HepG2 (cell line): Measurements from ENCODE around the gene MSMB. TPM values are rescaled to one million over a fixed set of nuclear protein-coding genes. Genes with fewer than 3 reads are reported as not detected.

Source experiments
- FOXO1 ChIP-seq: sonication (generic); formaldehyde crosslinking; IDR thresholded peaks from 2 replicates; pipeline ENCODE4 v1.4.0; 2020; ENCODE audit warnings: missing genetic modification reagents
- GPN1 ChIP-seq: sonication (generic); formaldehyde crosslinking; IDR thresholded peaks from 2 replicates; pipeline ENCODE4 v1.5.1; 2020; ENCODE audit warnings: missing genetic modification reagents, borderline replicate concordance
- MIER3 ChIP-seq: IDR thresholded peaks from 2 replicates; pipeline ENCODE4 v1.6.1; 2016; ENCODE audit warnings: missing compliant biosample characterization, borderline replicate concordance
- TBL1XR1 ChIP-seq: fragments of 150-350 bp; IDR thresholded peaks from 2 replicates; pipeline ENCODE4 v1.6.1; 2014; ENCODE audit warnings: borderline replicate concordance, low read length; ENCODE audit not compliant: partially characterized antibody
- ZNF124 ChIP-seq: sonication (generic); formaldehyde crosslinking; IDR thresholded peaks from 2 replicates; pipeline ENCODE4 v1.4.0; 2020; ENCODE audit warnings: missing genetic modification reagents
- ZNF564 ChIP-seq: sonication (generic); formaldehyde crosslinking; IDR thresholded peaks from 2 replicates; pipeline ENCODE4 v1.8.1; 2023; ENCODE audit warnings: mild to moderate bottlenecking, missing genetic modification reagents
- ZSCAN31 ChIP-seq: sonication (generic); formaldehyde crosslinking; IDR thresholded peaks from 2 replicates; pipeline ENCODE4 v1.5.0; 2020; ENCODE audit warnings: low read depth, mild to moderate bottlenecking, missing genetic modification reagents
- polyA plus RNA-seq, 8 experiments: library from polyadenylated mRNA; depleted of rRNA in 3 of 8; stranded (reverse) in 7 of 8; unstranded in 1 of 8; fragments of >200 nt; fragmentation: Illumina TruSeq in 4 of 8; extraction: Trizol in 4 of 8; gene quantifications; 2 replicates each; pipeline versions ENCODE4 v1.2.1 to v1.2.3, GENCODE V29; 2011 to 2016; ENCODE audit warnings: low read depth in 4 of 8, missing spikeins in 1 of 8, mixed read lengths in 1 of 8; ENCODE audit not compliant: insufficient read depth in 1 of 8
- total RNA-seq, 5 experiments: library from RNA; depleted of rRNA; stranded (reverse); fragments of >200 nt; fragmentation: Illumina TruSeq; extraction: Trizol; gene quantifications; 2 replicates each; pipeline ENCODE4 v1.2.3, GENCODE V29; 2016; ENCODE audit warnings: low read depth in 1 of 5
- TF ChIP-seq, protein P1 (sequence below): sonication (generic); formaldehyde crosslinking; IDR thresholded peaks from 2 replicates; pipeline ENCODE4 v1.4.0; 2020; ENCODE audit warnings: missing genetic modification reagents
- TF ChIP-seq, protein P2 (sequence below): IDR thresholded peaks from 2 replicates; pipeline ENCODE4 v1.6.1; 2016; ENCODE audit warnings: low read depth
- TF ChIP-seq, protein P3 (sequence below): IDR thresholded peaks from 2 replicates; pipeline ENCODE4 v1.6.1; 2016; ENCODE audit warnings: low read depth, missing genetic modification reagents, missing compliant biosample characterization
- TF ChIP-seq, protein P4 (sequence below): sonication (generic); formaldehyde crosslinking; IDR thresholded peaks from 2 replicates; pipeline ENCODE4 v1.4.0; 2020; ENCODE audit warnings: missing genetic modification reagents
- TF ChIP-seq, protein P5 (sequence below): sonication (generic); formaldehyde crosslinking; IDR thresholded peaks from 2 replicates; pipeline ENCODE4 v1.4.0; 2020; ENCODE audit warnings: missing genetic modification reagents

The MSMB gene
- total and polyA plus RNA-seq, 2 of the 13 experiments (the other 11 are each of a cell fraction or from before 2014, with no cell fraction given): 0.84 TPM; not detected in 1

DNA sequence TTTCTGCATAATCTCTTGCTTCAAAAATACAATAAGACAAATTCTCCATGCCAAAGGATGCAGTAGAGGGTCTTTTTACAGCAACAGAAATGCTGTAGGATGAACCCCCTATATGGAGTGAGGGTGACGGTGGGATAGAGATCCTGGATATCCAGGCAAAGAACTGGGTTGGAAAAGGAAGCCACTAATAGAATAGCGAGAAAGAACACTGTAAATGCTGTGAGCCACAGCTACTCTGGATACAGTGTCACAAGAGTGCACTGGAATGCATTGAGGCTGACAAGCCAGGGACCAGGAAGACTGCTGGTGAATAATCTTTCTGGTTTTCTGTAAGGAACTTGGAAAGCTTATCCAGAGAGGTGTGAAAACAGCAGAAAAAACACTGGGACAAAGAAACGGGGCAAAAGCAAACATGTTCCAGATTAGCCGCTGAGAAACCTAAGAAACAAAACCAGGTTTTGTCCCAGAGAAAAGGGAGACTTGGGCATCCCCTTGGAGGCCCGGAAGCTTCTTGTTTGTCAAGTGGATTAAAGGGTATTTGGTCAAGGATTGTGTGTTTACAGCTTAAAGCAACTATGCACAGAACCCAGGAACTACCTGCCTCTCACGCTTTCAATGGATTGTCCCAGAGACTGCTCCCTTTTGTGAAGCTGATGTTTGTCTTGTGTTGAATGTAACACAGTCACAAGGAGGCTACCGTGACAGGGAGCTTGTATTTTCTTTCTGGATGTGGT is 6.2 kb upstream of the MSMB start (continued):
- TF ChIP-seq, protein P1, sequence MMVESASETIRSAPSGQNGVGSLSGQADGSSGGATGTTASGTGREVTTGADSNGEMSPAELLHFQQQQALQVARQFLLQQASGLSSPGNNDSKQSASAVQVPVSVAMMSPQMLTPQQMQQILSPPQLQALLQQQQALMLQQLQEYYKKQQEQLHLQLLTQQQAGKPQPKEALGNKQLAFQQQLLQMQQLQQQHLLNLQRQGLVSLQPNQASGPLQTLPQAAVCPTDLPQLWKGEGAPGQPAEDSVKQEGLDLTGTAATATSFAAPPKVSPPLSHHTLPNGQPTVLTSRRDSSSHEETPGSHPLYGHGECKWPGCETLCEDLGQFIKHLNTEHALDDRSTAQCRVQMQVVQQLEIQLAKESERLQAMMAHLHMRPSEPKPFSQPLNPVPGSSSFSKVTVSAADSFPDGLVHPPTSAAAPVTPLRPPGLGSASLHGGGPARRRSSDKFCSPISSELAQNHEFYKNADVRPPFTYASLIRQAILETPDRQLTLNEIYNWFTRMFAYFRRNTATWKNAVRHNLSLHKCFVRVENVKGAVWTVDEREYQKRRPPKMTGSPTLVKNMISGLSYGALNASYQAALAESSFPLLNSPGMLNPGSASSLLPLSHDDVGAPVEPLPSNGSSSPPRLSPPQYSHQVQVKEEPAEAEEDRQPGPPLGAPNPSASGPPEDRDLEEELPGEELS (CRISPR knock-in tag): peak; percentile 99
- TF ChIP-seq, protein P2, sequence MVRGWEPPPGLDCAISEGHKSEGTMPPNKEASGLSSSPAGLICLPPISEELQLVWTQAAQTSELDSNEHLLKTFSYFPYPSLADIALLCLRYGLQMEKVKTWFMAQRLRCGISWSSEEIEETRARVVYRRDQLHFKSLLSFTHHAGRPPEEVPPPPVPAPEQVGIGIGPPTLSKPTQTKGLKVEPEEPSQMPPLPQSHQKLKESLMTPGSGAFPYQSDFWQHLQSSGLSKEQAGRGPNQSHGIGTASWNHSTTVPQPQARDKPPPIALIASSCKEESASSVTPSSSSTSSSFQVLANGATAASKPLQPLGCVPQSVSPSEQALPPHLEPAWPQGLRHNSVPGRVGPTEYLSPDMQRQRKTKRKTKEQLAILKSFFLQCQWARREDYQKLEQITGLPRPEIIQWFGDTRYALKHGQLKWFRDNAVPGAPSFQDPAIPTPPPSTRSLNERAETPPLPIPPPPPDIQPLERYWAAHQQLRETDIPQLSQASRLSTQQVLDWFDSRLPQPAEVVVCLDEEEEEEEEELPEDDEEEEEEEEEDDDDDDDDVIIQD (CRISPR knock-in tag): peak; percentile 77; the same call in 1 of the 2 replicates
- TF ChIP-seq, protein P3, sequence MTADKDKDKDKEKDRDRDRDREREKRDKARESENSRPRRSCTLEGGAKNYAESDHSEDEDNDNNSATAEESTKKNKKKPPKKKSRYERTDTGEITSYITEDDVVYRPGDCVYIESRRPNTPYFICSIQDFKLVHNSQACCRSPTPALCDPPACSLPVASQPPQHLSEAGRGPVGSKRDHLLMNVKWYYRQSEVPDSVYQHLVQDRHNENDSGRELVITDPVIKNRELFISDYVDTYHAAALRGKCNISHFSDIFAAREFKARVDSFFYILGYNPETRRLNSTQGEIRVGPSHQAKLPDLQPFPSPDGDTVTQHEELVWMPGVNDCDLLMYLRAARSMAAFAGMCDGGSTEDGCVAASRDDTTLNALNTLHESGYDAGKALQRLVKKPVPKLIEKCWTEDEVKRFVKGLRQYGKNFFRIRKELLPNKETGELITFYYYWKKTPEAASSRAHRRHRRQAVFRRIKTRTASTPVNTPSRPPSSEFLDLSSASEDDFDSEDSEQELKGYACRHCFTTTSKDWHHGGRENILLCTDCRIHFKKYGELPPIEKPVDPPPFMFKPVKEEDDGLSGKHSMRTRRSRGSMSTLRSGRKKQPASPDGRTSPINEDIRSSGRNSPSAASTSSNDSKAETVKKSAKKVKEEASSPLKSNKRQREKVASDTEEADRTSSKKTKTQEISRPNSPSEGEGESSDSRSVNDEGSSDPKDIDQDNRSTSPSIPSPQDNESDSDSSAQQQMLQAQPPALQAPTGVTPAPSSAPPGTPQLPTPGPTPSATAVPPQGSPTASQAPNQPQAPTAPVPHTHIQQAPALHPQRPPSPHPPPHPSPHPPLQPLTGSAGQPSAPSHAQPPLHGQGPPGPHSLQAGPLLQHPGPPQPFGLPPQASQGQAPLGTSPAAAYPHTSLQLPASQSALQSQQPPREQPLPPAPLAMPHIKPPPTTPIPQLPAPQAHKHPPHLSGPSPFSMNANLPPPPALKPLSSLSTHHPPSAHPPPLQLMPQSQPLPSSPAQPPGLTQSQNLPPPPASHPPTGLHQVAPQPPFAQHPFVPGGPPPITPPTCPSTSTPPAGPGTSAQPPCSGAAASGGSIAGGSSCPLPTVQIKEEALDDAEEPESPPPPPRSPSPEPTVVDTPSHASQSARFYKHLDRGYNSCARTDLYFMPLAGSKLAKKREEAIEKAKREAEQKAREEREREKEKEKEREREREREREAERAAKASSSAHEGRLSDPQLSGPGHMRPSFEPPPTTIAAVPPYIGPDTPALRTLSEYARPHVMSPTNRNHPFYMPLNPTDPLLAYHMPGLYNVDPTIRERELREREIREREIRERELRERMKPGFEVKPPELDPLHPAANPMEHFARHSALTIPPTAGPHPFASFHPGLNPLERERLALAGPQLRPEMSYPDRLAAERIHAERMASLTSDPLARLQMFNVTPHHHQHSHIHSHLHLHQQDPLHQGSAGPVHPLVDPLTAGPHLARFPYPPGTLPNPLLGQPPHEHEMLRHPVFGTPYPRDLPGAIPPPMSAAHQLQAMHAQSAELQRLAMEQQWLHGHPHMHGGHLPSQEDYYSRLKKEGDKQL: peak; percentile 94
- peak; percentile 58; the same call in 1 of the 2 replicates for TF ChIP-seq ZNF564 (CRISPR knock-in tag)
- TF ChIP-seq MIER3 (CRISPR knock-in tag): peak; percentile 86; the same call in 1 of the 2 replicates
- peak; percentile 99 for TF ChIP-seq FOXO1
- peak; percentile 87; the same call in 1 of the 2 replicates for TF ChIP-seq ZSCAN31 (CRISPR knock-in tag)
- TF ChIP-seq, protein P4, sequence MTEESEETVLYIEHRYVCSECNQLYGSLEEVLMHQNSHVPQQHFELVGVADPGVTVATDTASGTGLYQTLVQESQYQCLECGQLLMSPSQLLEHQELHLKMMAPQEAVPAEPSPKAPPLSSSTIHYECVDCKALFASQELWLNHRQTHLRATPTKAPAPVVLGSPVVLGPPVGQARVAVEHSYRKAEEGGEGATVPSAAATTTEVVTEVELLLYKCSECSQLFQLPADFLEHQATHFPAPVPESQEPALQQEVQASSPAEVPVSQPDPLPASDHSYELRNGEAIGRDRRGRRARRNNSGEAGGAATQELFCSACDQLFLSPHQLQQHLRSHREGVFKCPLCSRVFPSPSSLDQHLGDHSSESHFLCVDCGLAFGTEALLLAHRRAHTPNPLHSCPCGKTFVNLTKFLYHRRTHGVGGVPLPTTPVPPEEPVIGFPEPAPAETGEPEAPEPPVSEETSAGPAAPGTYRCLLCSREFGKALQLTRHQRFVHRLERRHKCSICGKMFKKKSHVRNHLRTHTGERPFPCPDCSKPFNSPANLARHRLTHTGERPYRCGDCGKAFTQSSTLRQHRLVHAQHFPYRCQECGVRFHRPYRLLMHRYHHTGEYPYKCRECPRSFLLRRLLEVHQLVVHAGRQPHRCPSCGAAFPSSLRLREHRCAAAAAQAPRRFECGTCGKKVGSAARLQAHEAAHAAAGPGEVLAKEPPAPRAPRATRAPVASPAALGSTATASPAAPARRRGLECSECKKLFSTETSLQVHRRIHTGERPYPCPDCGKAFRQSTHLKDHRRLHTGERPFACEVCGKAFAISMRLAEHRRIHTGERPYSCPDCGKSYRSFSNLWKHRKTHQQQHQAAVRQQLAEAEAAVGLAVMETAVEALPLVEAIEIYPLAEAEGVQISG (CRISPR knock-in tag): peak; percentile 44
- peak; percentile 39; the same call in 1 of the 2 replicates for TF ChIP-seq ZNF124 (CRISPR knock-in tag)
- peak; percentile 67 for TF ChIP-seq TBL1XR1
- TF ChIP-seq GPN1 (CRISPR knock-in tag): no peak
- TF ChIP-seq, protein P5, sequence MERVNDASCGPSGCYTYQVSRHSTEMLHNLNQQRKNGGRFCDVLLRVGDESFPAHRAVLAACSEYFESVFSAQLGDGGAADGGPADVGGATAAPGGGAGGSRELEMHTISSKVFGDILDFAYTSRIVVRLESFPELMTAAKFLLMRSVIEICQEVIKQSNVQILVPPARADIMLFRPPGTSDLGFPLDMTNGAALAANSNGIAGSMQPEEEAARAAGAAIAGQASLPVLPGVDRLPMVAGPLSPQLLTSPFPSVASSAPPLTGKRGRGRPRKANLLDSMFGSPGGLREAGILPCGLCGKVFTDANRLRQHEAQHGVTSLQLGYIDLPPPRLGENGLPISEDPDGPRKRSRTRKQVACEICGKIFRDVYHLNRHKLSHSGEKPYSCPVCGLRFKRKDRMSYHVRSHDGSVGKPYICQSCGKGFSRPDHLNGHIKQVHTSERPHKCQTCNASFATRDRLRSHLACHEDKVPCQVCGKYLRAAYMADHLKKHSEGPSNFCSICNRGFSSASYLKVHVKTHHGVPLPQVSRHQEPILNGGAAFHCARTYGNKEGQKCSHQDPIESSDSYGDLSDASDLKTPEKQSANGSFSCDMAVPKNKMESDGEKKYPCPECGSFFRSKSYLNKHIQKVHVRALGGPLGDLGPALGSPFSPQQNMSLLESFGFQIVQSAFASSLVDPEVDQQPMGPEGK: peak; percentile 70
